Midbrain (tissue), 1 donor: ENCODE results near the gene IQGAP3.

ENCODE experiments used
- DNase-seq: peaks from one replicate; lab custom pipeline; 2025; lab: John Stamatoyannopoulos, UW

IQGAP3 gene

DNA sequence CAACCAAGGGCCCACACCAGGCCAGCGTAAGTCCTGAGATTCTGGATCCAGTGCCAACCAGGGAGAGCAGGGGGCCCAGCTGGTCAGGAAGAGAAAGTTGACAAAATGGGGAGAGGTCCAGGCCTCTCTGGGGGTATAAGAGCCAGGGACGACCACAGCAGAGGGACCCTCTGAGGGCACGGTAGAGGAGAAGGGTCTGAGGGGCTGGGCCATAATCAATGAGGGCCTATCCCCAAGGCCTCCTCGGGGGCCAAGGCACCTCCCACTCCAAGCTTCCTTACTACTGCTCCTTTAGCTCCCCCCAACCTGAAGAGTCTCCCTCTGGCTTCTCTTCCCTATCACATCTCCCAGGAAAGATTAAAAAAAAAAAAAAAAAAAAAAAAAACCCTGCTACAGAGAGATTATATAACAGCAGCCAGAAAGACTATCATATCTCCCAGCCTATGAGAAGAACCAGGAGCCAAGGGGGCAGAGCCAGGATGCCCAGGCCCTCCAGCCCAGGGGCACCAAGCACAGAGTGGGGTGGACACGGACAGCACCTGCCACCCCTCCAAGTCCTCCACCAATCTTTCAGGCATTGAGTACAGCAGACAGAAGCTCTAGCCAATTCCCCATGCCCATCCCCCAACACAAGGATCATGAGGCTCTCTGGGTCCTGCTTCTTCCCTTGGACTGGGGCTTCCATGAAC is 74.5 kb downstream of the IQGAP3 start:
- peak; percentile 28 for DNase-seq

DNA sequence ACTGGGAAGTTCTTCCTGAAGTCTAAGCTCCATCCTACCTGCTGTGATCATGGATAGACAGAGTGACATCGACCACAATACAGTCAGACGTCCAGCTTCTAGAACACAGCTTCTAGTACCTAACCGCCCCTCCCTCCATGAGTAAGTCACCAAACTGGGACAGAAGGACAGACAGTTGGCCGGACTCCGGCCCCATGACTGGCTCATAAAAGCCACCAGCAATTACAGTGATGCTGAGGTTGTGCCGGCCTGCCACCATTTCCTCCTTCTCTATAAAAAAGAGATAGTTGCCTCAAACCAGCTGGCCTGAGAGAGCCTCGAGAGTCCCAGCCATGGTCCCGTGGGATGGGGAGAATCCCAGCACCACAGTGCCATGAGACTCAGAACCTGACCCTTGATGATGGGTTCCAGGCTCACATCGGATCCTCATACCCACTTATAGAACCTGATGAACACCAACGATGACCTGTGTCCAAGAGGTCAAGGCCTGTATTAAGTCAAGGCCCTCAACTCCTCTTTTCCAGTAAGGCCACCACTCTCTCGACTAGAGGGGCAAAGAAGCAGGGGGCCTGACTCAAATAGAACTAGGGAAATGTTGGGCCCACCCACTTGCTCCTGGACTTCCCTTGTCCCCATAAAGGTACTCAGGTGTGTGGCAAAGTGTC is 75.2 kb downstream of the IQGAP3 start:
- no peak for DNase-seq

DNA sequence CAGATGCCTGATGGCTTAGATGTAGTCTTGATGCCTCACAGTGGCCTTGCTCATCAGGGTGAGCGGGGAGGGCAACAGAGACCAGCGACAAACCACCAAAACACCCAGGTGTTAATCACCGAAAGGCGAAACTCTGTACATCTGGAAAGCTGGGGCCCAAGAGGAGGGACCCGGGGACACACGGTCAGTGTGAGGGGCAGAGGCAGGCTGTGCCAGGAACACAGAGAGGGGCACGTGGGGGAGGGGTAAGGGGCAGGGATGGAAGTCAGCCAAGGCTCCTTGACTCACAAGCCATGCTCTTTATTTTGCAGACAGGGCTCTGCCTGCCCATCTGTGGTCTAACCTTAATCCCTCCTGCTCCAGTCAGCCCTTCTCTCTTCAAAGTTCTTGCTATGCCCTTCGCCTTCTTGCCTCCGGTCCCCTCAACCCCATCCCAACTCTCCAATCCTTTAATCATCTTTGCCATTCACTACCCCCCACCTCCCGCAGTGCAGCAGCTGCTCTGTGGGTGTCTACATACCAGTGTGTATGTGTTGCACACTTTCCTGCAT is 76.1 kb downstream of the IQGAP3 start:
- DNase-seq: no peak

DNA sequence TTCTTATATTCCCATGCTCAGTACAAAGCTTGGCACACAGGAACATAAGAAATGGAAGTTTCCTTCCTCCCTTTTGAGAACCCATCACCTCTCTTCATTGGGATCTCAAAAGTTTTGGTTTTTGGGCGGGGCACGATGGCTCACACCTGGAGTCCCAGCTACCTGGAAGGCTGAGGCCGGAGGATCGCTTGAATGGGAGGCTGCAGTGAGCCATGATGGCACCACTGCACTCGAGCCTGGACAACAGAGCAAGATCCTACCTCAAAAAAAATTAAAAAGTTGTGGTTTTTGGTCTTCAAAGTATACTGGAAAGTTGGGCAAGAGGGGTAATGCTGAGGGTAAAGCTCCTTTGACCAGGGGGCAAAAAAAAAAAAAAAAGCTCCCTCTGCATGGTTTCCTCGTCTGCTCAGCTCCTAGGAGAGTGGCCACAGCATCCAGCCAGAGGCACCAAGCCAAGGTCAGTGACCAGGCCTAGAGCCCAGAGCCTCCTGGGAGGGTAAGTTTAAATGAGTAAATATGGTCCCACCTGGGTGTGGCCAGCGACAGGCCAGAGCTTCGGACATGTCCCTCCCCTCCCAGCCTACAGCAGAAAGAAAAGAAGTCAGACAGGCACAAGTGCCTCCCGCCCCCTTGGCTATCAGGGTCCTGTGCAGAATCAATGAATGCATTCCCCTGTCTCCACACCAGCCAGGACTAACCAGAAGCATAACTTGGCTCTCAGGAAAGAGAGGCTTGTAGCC is 76.8 kb downstream of the IQGAP3 start:
- no peak for DNase-seq

DNA sequence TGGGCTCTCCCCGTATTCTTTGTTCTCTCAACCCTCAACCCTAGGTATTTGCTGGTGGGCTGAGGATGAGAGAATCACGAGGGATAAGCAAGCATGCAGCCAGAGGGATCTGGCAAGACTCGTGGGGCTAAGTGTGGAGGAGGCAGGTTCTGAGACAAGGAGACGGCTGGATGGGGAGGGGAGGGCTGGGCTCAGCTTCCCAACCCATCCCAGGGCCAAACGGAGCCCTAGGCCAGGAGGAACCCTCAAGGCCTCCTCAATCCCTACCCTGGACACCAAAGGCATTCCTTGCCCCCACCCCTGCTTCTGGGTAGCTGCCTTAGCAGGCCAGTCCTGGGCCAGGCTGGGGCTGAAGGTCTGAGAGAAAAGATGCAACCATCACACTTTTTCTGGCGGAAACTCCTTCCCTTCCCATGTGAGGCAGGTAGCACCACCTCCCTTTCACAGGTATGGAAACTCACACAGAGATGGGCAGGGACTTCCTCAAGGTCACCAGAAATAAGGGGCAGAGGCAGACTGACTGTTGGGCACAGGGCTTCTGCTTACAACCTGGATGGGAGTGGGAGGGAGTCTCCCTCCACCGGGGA is 78.0 kb downstream of the IQGAP3 start:
- no peak for DNase-seq

DNA sequence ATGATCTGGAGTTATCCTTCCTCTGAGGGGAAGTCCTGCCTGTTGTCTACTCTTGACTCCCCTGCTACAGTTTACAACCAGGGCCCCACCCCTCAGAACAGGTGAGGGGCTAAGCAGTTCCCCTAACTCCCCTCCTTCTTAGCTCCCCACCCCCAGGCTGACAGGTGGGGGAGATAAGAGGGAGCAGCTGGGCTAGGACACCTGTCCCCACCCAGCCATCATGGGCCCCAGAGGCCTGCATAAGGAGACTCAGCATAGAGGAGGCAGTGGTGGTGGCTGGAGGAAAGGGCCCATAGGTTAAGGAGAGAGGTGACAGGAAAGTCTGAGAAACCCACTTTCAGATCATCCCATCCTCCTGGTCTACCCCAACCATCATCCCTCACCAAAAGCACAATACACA is 78.6 kb downstream of the IQGAP3 start:
- no peak for DNase-seq

DNA sequence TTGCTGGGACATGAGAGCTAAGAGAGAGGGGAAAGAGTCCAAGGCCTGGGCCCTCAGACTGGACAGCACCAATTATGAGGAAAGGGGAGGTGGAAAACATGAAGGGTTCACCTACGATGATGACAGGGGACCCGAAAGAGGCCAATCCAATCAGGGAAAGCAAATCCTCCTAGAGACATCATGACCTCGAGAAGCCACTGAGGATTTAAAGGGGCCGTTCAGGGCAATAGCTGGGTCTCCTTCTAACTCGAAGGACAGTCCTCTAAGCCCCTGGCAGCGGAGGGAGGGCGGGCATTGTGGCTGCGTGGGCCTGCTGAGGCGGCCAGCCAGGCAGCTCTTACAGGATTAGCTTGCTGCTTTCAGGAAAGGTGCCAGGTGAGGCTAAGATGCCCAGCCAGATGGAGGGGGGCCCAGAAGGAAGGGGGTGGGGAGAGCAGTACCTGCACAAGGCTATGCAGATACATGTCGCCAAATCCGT is 79.2 kb downstream of the IQGAP3 start:
- peak; percentile 26 for DNase-seq

DNA sequence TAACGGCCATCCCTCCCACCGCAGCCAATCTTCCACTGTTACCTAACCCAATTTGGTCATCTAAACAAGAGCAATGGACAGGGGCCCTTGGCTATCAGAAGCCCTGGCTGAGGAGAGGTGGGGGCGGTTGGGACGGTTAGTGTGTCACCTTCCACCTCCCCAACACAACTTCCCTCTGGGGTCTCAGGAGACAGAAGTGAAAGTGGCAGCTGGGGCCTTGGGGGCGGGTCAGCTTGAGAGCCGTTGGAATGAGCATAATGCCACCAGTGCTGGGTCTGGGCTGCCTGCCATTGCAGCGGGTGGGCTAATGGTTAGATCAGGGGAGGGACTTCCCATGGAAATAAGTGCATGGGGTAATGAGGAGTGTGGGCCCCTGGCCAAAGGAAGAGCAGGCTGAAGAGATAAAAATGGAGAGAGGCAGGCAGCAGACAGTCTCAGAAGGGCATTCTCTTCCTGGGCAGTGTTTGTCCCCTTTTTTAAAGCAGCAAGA is 79.7 kb downstream of the IQGAP3 start:
- peak; percentile 40 for DNase-seq

DNA sequence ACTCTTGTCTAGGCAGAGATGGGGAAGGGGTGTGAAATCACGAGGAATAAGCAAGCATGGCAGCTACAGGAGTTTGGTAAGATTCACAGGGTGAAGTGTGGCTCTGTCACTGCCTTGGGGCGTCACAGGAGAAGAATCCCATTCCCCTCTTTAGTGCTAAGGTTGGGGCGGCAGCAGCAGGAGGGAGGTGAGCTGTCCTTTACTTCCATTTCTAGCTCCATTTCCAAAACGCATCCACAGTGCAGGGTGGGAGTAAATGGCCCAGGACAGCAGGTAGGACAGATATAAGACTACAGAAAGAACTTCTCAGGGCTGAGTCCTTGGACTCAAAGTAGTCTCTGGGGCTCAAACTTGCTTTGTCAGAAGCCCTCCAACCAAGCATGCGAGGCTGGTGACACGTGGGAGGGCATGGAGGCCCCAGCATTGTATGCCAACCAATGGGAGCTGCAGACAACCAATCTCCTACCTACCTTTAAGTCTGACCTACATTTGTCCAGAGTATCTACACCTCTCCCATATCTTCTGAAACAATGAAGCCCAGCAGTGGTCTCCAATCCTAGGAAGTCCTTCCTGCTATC is 80.3 kb downstream of the IQGAP3 start:
- no peak for DNase-seq

DNA sequence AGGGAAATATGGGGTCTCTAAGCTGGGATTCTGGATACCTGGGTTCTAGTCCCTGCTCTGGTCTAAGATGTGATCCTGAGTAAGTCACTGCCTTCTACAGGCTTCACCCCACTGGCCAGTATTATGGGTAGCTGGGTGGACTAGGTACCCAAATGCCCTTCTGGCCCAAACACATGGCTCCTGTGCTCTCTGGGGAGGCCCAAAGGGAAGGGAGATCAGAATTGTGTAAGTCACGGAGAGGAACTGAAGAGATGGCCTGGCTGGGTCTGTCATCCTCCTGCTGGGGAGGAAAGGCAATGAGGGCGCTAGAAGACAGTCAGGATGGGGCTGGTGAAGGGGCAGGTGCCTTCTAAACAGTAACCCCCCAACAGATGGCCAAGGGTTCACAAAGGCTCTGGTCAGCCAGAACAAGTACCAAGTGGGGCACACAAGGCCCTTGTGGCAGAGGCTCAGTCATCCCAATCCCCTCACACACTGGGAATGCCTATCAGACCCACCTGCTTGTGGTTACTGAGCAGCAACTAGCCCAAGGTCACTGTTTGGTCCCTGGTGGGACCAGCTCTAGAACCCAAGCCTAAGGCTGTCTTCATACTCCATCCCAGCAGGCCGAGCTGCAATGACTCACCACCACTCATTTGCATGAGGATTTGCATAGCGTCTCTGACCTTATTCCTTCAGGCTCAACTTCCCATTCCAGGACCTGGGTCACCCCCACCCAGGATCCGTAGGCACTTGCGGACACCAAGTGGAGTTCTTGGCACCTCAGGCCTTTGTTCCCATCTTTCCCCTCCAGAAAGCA is 81.0 kb downstream of the IQGAP3 start:
- no peak for DNase-seq

DNA sequence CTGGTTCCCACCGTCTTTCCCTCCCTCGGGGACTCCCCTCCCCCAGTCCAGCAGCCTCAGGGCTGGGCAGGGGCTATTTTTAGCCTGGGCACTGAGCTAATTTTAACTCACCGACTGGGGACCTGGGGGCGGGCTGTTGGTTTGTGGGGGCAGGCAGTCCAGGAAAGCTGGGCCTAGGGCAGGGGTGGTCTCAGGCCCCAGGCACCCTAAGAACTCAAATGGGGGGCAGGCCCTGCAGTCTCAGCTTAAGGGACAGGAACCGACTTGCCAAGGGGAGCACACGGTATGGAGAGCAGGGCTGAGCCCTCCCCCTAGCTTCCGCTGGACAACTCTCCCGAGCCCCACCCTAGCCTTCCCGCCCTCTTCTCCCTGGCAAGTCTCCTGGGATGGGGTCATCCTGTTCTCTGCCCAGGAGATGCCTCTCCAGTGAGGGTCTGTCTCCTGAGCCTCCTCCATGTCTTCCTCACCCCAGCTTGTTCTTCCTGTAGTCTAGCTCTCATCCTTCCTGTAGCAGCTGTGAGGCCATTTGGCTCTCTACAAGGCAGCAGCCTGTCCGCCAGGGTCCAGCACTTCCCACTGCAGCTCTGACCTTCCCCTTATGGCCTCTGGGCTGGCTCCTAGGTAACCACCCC is 81.8 kb downstream of the IQGAP3 start:
- no peak for DNase-seq

DNA sequence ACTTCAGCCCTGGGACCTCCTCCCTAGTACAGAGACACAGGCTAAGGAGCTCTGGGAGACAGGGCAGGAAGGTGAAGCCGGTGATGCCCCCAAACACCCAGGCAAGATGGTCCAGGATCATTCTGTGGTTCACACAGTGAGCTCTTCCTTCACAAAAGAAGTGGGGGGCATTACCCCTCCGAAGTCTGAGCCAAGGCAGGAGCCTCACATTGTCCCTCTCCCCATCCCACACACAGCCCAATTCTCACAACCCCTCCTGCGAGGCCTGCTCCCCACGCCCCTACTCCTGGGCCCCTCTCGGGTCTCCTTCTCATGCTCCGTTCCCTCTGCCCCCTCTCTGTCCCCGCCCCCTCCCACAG is 82.5 kb downstream of the IQGAP3 start:
- no peak for DNase-seq

DNA sequence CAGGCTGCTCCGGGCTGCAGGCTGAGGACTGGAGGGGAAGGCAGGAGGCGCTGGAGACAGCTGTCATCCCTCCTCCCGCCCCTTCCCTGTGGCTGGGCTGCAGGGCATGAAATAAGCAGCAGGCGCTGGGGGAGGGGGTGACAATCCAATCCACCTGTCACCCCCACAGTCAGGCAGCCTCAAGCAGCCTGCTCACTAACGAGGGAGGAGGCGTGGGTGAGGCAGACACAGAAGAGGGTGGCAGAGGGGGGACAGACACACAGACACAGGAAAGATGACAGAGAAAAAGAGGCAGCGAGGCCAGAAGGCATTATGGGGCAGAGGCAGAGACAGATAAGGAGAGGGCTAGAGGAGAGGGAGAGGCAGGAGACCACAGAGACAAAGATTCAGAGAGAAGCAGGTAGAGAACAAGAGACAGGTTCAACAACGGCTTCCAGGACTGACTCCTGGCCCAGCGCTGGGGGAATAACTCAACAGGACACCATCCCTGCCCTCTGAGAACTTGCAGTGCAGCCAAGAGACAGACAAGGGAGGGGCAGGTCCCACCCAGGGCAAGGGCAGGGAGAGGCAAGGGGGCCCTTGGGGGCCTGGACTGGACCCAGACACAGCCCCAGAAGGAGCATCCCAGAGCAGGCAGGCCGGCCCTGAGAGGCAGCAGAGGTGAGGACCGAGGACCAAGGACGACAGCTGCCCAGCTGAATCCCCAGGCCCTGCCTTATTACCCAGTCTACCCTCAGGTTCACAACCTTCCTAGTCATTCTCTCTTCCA is 83.0 kb downstream of the IQGAP3 start:
- DNase-seq: peak; percentile 60

DNA sequence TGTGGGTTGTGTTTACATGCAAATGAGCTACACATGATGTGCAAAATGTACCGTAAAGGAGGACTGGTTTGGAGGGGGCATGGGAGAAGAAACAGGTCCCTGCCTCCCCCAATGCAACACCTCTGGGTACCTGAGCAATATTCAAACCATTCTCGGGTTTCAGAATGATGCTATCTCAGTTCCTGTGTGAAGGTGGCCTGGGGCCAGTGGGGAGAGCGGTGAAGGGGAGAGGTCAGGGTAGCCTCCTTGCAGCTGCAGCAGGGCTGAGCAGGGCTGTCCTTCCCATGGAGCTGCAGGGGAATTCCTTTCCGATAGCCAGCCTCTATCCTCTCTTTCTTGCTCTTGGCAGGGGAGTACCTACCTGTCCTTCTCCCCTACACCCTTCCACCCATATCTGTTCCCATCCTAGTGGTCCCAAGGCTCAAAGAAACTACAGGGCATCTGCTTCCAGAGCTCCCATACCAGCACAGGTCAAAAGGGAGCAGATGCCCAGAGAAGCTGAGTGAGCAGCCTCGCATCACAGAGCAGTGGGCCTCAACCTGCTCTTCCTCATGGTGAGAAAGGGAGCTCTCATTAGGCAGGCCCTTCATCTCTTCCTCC is 83.7 kb downstream of the IQGAP3 start:
- no peak for DNase-seq

DNA sequence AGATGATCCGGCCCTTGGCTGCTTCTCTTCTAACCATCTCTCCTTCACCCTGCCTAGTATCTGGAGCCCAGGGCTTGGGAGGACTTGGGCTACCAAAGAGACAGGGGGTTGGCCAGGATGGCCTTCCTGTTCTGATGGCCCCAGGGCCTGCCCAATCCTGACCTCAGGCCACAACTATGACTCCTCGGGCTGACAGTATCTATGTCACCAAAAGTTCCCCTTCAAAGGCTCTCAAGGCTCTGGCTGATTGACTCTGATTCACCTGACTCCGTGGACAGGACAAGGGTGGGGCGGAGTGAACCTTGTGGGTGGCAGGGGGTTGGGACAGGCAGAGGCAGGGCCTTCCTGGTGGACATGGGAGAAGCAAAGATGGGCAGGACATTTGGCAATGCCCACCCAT is 84.5 kb downstream of the IQGAP3 start:
- no peak for DNase-seq

DNA sequence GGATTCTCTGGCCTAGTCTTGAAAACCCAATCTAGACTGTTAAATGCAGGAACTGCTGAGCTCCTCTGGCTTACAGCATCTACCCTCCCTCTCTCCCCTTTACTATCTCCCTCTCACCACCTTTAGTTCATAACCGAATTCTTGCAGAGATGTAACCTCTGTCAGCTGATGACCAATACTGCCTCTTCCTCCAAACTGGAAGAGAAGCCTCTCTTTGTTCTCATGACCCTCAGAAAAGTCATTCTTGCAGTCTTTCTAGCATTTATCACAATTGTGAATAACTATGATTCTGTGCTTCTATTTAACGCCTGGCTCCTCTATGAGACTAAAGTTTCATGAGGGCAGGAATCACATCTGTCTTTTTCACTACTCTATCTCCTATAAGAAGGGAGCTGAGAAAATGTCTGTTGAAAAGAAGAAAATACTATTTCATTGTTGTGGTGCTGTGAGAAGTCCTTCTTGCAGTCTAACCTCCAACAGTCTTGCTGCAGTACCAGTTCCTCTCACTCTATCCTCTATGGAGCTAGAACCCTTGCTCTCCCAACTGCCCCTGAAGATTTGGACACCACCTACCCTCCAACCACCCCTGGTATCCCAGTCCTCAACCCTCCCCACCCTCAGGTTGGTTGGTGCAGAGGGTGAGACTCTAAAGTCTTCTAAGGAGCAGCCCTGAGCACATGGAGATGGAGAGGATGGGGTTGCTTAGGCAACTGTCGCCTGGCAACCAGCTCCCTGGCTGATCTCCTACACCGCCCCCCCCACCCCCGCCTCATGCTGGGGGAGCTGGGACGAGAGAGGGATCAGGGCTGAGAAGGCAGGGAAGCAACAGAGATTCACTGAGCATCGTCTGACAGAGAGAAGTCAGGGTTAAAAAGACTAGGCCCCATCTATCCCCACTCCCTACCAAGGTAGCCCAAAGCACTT is 85.7 kb downstream of the IQGAP3 start:
- peak; percentile 36 for DNase-seq

DNA sequence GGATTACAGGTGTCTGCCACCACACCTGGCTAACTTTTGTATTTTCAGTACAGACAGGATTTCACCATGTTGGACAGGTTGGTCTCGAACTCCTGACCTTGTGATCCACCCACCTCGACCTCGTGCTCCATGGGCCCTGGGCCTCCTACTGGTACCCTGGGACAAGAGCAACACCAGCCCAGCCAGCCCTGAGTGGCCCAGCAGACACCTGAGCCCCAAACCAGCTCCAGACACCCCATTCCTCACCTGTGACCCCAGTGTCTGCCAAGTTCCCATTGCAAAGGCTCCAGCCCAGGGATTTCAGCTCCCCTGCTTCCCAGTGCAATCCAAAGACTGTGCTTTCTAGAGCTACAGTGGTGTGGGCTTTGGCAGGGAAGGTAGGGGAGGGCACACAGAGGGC is 86.4 kb downstream of the IQGAP3 start:
- DNase-seq: no peak

DNA sequence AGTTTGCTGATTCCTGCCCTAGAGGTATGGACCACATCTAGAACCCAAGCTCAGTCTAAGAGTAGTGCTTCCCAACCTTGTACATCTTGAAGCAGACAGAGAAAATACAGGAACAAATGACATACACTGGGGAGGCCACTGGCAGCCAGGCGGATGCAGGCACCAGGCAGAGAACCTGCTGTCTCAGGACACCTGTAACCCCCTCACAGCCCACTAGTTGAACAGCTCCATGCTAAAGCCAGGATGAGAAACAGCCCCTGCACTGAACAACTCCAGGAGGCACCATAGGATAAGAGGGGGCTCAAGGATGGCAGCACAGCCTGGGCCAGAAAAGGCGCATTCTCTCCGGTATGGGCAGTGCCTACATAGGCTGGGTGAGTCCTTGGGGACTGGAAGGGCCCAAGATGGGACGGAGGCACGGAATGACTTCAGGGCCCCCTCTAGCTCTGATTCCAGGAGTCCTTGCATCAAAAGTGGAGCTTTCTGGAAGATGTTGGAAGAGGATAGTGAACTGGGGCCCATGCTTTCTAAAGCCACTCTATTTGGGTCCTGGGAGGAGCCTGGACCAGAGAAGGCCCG is 87.8 kb downstream of the IQGAP3 start:
- no peak for DNase-seq
